Measurements from ENCODE around the gene SQOR. TPM values are rescaled to one million over a fixed set of nuclear protein-coding genes. Genes with fewer than 3 reads are reported as not detected.

SQOR gene
- polyA plus RNA-seq, 3 donors, result 78.9 to 292 (median 232) TPM

GRCh38 chr15:45654749-45655148 is 19.9 kb downstream of the SQOR start:
- no peak overlapping the region for H2AFZ ChIP-seq (ENCODE audit: insufficient read depth, low read depth, low read length, poor library complexity, severe bottlenecking)
- peak overlapping the region; percentile 76 to 93 (median 91) for H3K27ac Mint-ChIP-seq

GRCh38 chr15:45657254-45657653 is 22.4 kb downstream of the SQOR start:
- DNase-seq, result no peak
- Mint-ChIP-seq H3K27ac (peak overlapping the region in 4 of 7 donors; percentile 15 to 74 (median 65)), H3K27me3 (ENCODE audit: low read depth in 3 of 3) (peaks cover 0 to 3% (median 0%) of the 10 kb centered on the region in 3 donors), H3K9me3 (peaks cover 0 to 1% (median 0%) of the 10 kb centered on the region in 7 donors), H3K4me1 (peaks cover 53% of the 10 kb centered on the region), H3K36me3 (peaks cover 36 to 50% of the 10 kb centered on the region in 2 donors), H3K4me3 (no peak overlapping the region)
- TF ChIP-seq CTCF (IDR thresholded peaks at IDR 0.05), result no peak
- Histone ChIP-seq H3K9ac (ENCODE audit: insufficient read depth, low read length, poor library complexity, severe bottlenecking) (no peak overlapping the region), H3K4me3 (replicated peaks in 1 of 3; ENCODE audit: low read depth in 2 of 3, low read length in 3 of 3) (no peak overlapping the region), H3K27ac (ENCODE audit: low read depth in 1 of 2, low read length in 2 of 2) (no peak overlapping the region), H3K27me3 (ENCODE audit: control insufficient read depth in 2 of 2, insufficient read depth in 2 of 2, low read length in 2 of 2) (no peaks in the 10 kb centered on the region), H3K79me2 (ENCODE audit: insufficient read depth, low read length) (peaks cover 85% of the 10 kb centered on the region), H3K9me3 (replicated peaks in 1 of 2; ENCODE audit: control insufficient read depth in 1 of 2, insufficient read depth in 1 of 2, low read length in 2 of 2) (no peaks in the 10 kb centered on the region), H3K36me3 (replicated peaks in 1 of 2; ENCODE audit: control insufficient read depth in 1 of 2, insufficient read depth in 2 of 2, low read length in 2 of 2) (peaks cover 29 to 45% of the 10 kb centered on the region in 2 donors), H3K4me2 (replicated peaks; ENCODE audit: extremely low read depth, low read length, poor library complexity, severe bottlenecking) (no peak overlapping the region), H2AFZ (ENCODE audit: insufficient read depth, low read depth, low read length, poor library complexity, severe bottlenecking) (no peak overlapping the region), H3K4me1 (ENCODE audit: control insufficient read depth in 1 of 2, insufficient read depth in 2 of 2, low read length in 2 of 2) (peaks cover 27 to 31% of the 10 kb centered on the region in 2 donors), H4K20me1 (ENCODE audit: insufficient read depth, low read length) (peaks cover 96% of the 10 kb centered on the region)
- WGBS (ENCODE audit: insufficient coverage), result no CpG with 5 or more reads among the region's 2 CpGs
- intact Hi-C loops (cut with micrococcal nuclease), result no loop called here

More at GRCh38 chr15:45654749-45655148, 19.9 kb downstream of the SQOR start:
- peaks cover 36 to 47% of the 10 kb centered on the region in 2 donors for H3K4me1 ChIP-seq (ENCODE audit: control insufficient read depth in 1 of 2, insufficient read depth in 2 of 2, low read length in 2 of 2)
- H3K4me2 ChIP-seq (replicated peaks; ENCODE audit: extremely low read depth, low read length, poor library complexity, severe bottlenecking), result peak overlapping the region; percentile 40
- Mint-ChIP-seq H3K27me3 (ENCODE audit: low read depth in 3 of 3) (no peaks in the 10 kb centered on the region), H3K9me3 (peaks cover 0 to 7% (median 4%) of the 10 kb centered on the region in 7 donors), H3K36me3 (peaks cover 23 to 38% of the 10 kb centered on the region in 2 donors), H3K4me1 (peaks cover 64% of the 10 kb centered on the region), H3K4me3 (peak overlapping the region in 1 of 2 donors; percentile 66)
- H3K79me2 ChIP-seq (ENCODE audit: insufficient read depth, low read length), result peaks cover 100% of the 10 kb centered on the region
- 100% methylated on average over 1 of the region's 6 CpGs for WGBS (ENCODE audit: insufficient coverage)
- H3K27me3 ChIP-seq (ENCODE audit: control insufficient read depth in 2 of 2, insufficient read depth in 2 of 2, low read length in 2 of 2), result no peaks in the 10 kb centered on the region
- peaks cover 96% of the 10 kb centered on the region for H4K20me1 ChIP-seq (ENCODE audit: insufficient read depth, low read length)
- H3K4me3 ChIP-seq (replicated peaks in 1 of 3; ENCODE audit: low read depth in 2 of 3, low read length in 3 of 3), result peak overlapping the region in 1 of 3 experiments; percentile 7
- peaks cover 0 to 2% of the 10 kb centered on the region in 2 donors for H3K9me3 ChIP-seq (replicated peaks in 1 of 2; ENCODE audit: control insufficient read depth in 1 of 2, insufficient read depth in 1 of 2, low read length in 2 of 2)
- no peak for TF ChIP-seq CTCF (IDR thresholded peaks at IDR 0.05)
- no peak overlapping the region for H3K9ac ChIP-seq (ENCODE audit: insufficient read depth, low read length, poor library complexity, severe bottlenecking)
- peak overlapping the region; percentile 56 to 77 for H3K27ac ChIP-seq (ENCODE audit: low read depth in 1 of 2, low read length in 2 of 2)
- no peak for DNase-seq
- peaks cover 14 to 37% of the 10 kb centered on the region in 2 donors for H3K36me3 ChIP-seq (replicated peaks in 1 of 2; ENCODE audit: control insufficient read depth in 1 of 2, insufficient read depth in 2 of 2, low read length in 2 of 2)
- intact Hi-C loops (cut with micrococcal nuclease), result no loop called here
